WTC11 (cell line): ENCODE results near the gene PYGB. TPM values are rescaled to one million over a fixed set of nuclear protein-coding genes. Genes with fewer than 3 reads are reported as not detected.

Experiments used
- ATAC-seq: fragments of 200-7000 bp; cut with Tn5 transposase; 2 replicates; pipeline ENCODE4 v1.10.0; 2021; ENCODE audit warnings: mild to moderate bottlenecking, moderate library complexity
- CTCF ChIA-PET: fragments of 300-600 bp; sonication (Branson Sonifier 250); formaldehyde crosslinking; loops from one replicate; lab custom pipeline; 2021; ENCODE audit warnings: antibody characterized with exemption; lab: Charles Lee
- POLR2A ChIA-PET: fragments of 350-600 bp; sonication (Branson Sonifier 250); formaldehyde crosslinking; loops from one replicate; lab custom pipeline; 2021; ENCODE audit warnings: antibody characterized with exemption; lab: Charles Lee
- DNase-seq: peaks from one replicate; pipeline ENCODE4 v3.0.0; 2021; ENCODE audit warnings: low spot score
- H3K27ac Mint-ChIP-seq: 2 replicates; pipeline ENCODE4 v1.8.0; 2021; ENCODE audit warnings: mixed read lengths
- H3K27me3 Mint-ChIP-seq: 2 replicates; pipeline ENCODE4 v1.8.0; 2021; ENCODE audit warnings: low read depth, mild to moderate bottlenecking, moderate library complexity, mixed read lengths
- H3K36me3 Mint-ChIP-seq: 2 replicates; pipeline ENCODE4 v1.8.0; 2021; ENCODE audit warnings: mixed read lengths
- H3K4me1 Mint-ChIP-seq: 2 replicates; pipeline ENCODE4 v1.8.0; 2022; ENCODE audit warnings: mixed read lengths
- H3K4me3 Mint-ChIP-seq: 2 replicates; pipeline ENCODE4 v1.8.0; 2021; ENCODE audit warnings: mild to moderate bottlenecking, moderate library complexity, mixed read lengths
- H3K9me3 Mint-ChIP-seq: 2 replicates; pipeline ENCODE4 v1.8.0; 2021; ENCODE audit warnings: mixed read lengths
- ATF2 ChIP-seq: sonication (generic); formaldehyde crosslinking; IDR thresholded peaks from 2 replicates; pipeline ENCODE4 v1.8.1; 2022; ENCODE audit warnings: low read depth, missing genetic modification reagents, borderline replicate concordance
- ATF6 ChIP-seq: sonication (generic); formaldehyde crosslinking; IDR thresholded peaks from 2 replicates; pipeline ENCODE4 v1.8.1; 2023; ENCODE audit warnings: mild to moderate bottlenecking, missing genetic modification reagents
- ELF4 ChIP-seq: sonication (generic); formaldehyde crosslinking; IDR thresholded peaks from 2 replicates; pipeline ENCODE4 v1.8.1; 2022; ENCODE audit warnings: low read depth, mild to moderate bottlenecking, moderate library complexity, missing genetic modification reagents
- FOXJ3 ChIP-seq: sonication (generic); formaldehyde crosslinking; IDR thresholded peaks from 2 replicates; pipeline ENCODE4 v1.9.0; 2021; ENCODE audit warnings: missing genetic modification reagents, mild to moderate bottlenecking, borderline replicate concordance
- FOXP4 ChIP-seq: sonication (generic); formaldehyde crosslinking; IDR thresholded peaks from 2 replicates; pipeline ENCODE4 v1.8.0; 2022; ENCODE audit warnings: mild to moderate bottlenecking, missing genetic modification reagents
- GRHL2 ChIP-seq: fragments of 250-450 bp; sonication (Bioruptor Pico); IDR thresholded peaks from 2 replicates; pipeline ENCODE4 v1.8.0; 2022; ENCODE audit warnings: mild to moderate bottlenecking, moderate library complexity; ENCODE audit not compliant: insufficient replicate concordance, severe bottlenecking
- NFYB ChIP-seq: sonication (generic); formaldehyde crosslinking; conservative IDR thresholded peaks from 2 replicates; pipeline ENCODE4 v1.8.0; 2022; ENCODE audit warnings: low read depth, missing genetic modification reagents
- NR2C2 ChIP-seq: sonication (generic); formaldehyde crosslinking; IDR thresholded peaks from 2 replicates; pipeline ENCODE4 v1.8.0; 2022; ENCODE audit warnings: mild to moderate bottlenecking, missing genetic modification reagents
- NR3C1 ChIP-seq: sonication (generic); formaldehyde crosslinking; conservative IDR thresholded peaks from 2 replicates; pipeline ENCODE4 v1.8.1; 2023; ENCODE audit warnings: low read depth, mild to moderate bottlenecking, missing genetic modification reagents
- SOX15 ChIP-seq: fragments of 250-450 bp; sonication (Bioruptor Pico); IDR thresholded peaks from 2 replicates; pipeline ENCODE4 v1.9.0; 2021; ENCODE audit warnings: mild to moderate bottlenecking
- SP1 ChIP-seq: sonication (generic); formaldehyde crosslinking; conservative IDR thresholded peaks from 2 replicates; pipeline ENCODE4 v1.8.1; 2022; ENCODE audit warnings: missing genetic modification reagents
- TEAD4 ChIP-seq: sonication (generic); formaldehyde crosslinking; IDR thresholded peaks from 2 replicates; pipeline ENCODE4 v1.8.0; 2022; ENCODE audit warnings: mild to moderate bottlenecking, missing genetic modification reagents
- TP53 ChIP-seq: sonication (generic); formaldehyde crosslinking; IDR thresholded peaks from 2 replicates; pipeline ENCODE4 v1.8.1; 2023; ENCODE audit warnings: mild to moderate bottlenecking, missing genetic modification reagents
- ZNF317 ChIP-seq: sonication (generic); formaldehyde crosslinking; IDR thresholded peaks from 2 replicates; pipeline ENCODE4 v1.8.1; 2023; ENCODE audit warnings: low read depth, mild to moderate bottlenecking, moderate library complexity, missing genetic modification reagents, borderline replicate concordance
- ZNF423 ChIP-seq: fragments of 250-450 bp; sonication (Bioruptor Pico); IDR thresholded peaks from 2 replicates; pipeline ENCODE4 v2.1.2; 2022; ENCODE audit warnings: mild to moderate bottlenecking, moderate library complexity
- total RNA-seq: library from RNA; stranded (reverse); gene quantifications from 3 replicates; pipeline ENCODE4 v1.2.3, GENCODE V29; 2021
- TF ChIP-seq, protein P1 (sequence below): sonication (generic); formaldehyde crosslinking; IDR thresholded peaks from 2 replicates; pipeline ENCODE4 v1.8.0; 2022; ENCODE audit warnings: mild to moderate bottlenecking, missing genetic modification reagents
- TF ChIP-seq, protein P2 (sequence below): sonication (generic); formaldehyde crosslinking; IDR thresholded peaks from 2 replicates; pipeline ENCODE4 v1.8.1; 2023; ENCODE audit warnings: mild to moderate bottlenecking, missing genetic modification reagents, moderate library complexity
- TF ChIP-seq, protein P3 (sequence below): fragments of 250-450 bp; sonication (Bioruptor Pico); IDR thresholded peaks from 2 replicates; pipeline ENCODE4 v1.9.0; 2021; ENCODE audit warnings: mild to moderate bottlenecking, borderline replicate concordance

Gene PYGB
- total RNA-seq, 1 experiment from 2014 or later = 48.5 TPM

GRCh38 chr20:25274891-25275812 is 27.3 kb downstream of the PYGB start:
- DNase-seq (peak; percentile 9), ATAC-seq (no peak)
- peaks cover 33% of the 10 kb centered on the region for H3K36me3 Mint-ChIP-seq
- POLR2A ChIA-PET = no interaction called here
- H3K9me3 Mint-ChIP-seq = no peaks in the 10 kb centered on the region
- peak overlapping the region; percentile 77; the same call in 1 of the 2 replicates for H3K27ac Mint-ChIP-seq
- CTCF ChIA-PET = interaction anchor here (1.0 to 2.2 kb wide), 4 partner anchors 21 to 124 kb away, joined by 3 to 6 read pairs (median 4); partner anchors contain the start of gene PYGB
- no peaks in the 10 kb centered on the region for H3K4me1 Mint-ChIP-seq
- H3K27me3 Mint-ChIP-seq = no peaks in the 10 kb centered on the region
- no peak for TF ChIP-seq NR3C1
- TF ChIP-seq, protein P1, sequence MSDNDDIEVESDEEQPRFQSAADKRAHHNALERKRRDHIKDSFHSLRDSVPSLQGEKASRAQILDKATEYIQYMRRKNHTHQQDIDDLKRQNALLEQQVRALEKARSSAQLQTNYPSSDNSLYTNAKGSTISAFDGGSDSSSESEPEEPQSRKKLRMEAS (CRISPR knock-in tag) = no peak
- no peak for TF ChIP-seq SOX15 (CRISPR knock-in tag)
- TF ChIP-seq, protein P2, sequence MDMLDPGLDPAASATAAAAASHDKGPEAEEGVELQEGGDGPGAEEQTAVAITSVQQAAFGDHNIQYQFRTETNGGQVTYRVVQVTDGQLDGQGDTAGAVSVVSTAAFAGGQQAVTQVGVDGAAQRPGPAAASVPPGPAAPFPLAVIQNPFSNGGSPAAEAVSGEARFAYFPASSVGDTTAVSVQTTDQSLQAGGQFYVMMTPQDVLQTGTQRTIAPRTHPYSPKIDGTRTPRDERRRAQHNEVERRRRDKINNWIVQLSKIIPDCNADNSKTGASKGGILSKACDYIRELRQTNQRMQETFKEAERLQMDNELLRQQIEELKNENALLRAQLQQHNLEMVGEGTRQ (CRISPR knock-in tag) = no peak
- no peak for TF ChIP-seq ZNF317 (CRISPR knock-in tag)
- TF ChIP-seq ELF4 = no peak
- TF ChIP-seq NFYB (CRISPR knock-in tag) = no peak
- TF ChIP-seq ATF2 = no peak
- TF ChIP-seq ATF6 = no peak
- TF ChIP-seq, protein P3, sequence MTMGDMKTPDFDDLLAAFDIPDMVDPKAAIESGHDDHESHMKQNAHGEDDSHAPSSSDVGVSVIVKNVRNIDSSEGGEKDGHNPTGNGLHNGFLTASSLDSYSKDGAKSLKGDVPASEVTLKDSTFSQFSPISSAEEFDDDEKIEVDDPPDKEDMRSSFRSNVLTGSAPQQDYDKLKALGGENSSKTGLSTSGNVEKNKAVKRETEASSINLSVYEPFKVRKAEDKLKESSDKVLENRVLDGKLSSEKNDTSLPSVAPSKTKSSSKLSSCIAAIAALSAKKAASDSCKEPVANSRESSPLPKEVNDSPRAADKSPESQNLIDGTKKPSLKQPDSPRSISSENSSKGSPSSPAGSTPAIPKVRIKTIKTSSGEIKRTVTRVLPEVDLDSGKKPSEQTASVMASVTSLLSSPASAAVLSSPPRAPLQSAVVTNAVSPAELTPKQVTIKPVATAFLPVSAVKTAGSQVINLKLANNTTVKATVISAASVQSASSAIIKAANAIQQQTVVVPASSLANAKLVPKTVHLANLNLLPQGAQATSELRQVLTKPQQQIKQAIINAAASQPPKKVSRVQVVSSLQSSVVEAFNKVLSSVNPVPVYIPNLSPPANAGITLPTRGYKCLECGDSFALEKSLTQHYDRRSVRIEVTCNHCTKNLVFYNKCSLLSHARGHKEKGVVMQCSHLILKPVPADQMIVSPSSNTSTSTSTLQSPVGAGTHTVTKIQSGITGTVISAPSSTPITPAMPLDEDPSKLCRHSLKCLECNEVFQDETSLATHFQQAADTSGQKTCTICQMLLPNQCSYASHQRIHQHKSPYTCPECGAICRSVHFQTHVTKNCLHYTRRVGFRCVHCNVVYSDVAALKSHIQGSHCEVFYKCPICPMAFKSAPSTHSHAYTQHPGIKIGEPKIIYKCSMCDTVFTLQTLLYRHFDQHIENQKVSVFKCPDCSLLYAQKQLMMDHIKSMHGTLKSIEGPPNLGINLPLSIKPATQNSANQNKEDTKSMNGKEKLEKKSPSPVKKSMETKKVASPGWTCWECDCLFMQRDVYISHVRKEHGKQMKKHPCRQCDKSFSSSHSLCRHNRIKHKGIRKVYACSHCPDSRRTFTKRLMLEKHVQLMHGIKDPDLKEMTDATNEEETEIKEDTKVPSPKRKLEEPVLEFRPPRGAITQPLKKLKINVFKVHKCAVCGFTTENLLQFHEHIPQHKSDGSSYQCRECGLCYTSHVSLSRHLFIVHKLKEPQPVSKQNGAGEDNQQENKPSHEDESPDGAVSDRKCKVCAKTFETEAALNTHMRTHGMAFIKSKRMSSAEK (CRISPR knock-in tag) = no peak
- no peak for TF ChIP-seq SP1 (CRISPR knock-in tag)
- no peak for TF ChIP-seq FOXP4 (CRISPR knock-in tag)
- no peak for TF ChIP-seq GRHL2 (CRISPR knock-in tag)
- no peak for TF ChIP-seq FOXJ3 (CRISPR knock-in tag)
- no peak for TF ChIP-seq TEAD4
- no peak for TF ChIP-seq TP53 (CRISPR knock-in tag)
- no peak for TF ChIP-seq ZNF423 (CRISPR knock-in tag)
- no peak for TF ChIP-seq NR2C2 (CRISPR knock-in tag)
- TF ChIP-seq, all 79 proteins: peak for 0
- H3K4me3 Mint-ChIP-seq = no peak overlapping the region
